HG03103 (cell line): ENCODE results near the gene EHD4.

Experiments used
- ATAC-seq: cut with Tn5 transposase; IDR thresholded peaks from one replicate; pipeline ENCODE4 v1.9.1; 2021; ENCODE audit warnings: low read depth; ENCODE audit not compliant: unreplicated experiment

The EHD4 gene

DNA sequence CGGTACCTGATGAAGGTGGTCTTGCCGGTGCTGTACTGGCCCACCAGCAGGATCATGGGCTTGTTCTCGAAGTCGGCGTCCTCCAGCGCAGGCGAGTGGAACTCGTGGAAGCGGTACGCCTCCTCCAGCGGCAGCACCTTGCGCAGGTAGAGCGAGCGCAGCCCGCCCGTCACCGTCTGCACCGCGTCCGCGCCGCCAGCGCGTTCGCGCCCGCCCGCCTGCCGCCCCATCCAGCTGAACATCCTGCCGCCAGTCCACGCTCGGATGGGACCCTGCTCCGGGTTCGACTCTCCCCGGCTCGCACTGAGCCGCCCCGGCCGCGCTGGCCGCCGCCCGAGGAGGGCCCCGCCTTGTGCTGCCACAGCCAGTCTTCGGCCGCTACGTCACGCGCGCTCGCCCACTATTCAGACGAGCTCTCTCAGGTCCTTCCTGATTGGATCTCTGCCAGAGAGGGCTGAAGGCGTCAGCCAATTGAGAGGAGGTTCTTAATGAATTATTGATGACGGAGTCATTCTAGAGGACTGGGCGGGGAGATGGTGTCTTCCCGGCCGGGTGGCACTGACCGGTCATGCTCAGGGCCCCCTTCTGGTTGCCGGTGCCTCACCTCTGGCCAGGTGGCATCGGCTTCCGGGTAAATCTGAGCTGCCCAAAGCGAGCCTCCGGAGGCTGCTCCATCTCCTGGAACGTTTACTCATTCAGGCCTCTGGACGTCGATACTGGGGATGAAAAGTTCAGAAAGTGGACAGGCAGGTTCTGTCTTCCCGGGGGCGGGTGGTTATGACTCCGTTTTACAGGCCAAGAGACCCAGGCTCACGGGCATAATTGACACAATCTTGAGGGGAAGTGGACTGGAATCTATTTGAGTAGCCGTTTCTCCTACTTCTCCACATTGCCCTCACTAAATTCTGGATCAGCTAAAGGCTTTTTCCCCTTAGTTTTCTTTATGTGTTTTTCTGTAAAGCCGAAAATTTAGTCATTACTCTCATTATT is at the start of gene EHD4:
EHD4 (minus strand) TSS at position 305 of the 990 bp plus-strand sequence; CDS start at position 242, 63 bp downstream.
- ATAC-seq = peak; percentile 62

DNA sequence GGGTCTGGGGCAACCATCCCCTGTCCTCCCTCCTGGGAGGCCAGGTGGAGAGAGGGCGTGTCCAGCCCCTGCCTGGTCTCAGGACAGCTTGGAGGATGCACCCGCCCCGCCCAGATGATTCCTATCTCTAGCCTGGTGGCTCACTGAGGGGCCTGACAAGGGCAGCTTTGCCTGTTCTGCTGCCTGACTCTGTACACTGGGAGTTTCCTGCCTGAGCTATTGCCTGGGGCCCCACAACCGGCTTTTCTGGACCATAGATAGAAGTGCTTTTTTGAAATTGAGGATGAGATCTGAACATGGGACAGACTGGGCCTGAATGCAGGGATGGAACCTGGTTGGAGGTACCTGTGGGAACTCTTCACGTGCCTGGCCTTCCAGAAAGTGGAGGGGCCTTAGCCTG is 49.2 kb upstream of the EHD4 start:
- ATAC-seq = no peak

DNA sequence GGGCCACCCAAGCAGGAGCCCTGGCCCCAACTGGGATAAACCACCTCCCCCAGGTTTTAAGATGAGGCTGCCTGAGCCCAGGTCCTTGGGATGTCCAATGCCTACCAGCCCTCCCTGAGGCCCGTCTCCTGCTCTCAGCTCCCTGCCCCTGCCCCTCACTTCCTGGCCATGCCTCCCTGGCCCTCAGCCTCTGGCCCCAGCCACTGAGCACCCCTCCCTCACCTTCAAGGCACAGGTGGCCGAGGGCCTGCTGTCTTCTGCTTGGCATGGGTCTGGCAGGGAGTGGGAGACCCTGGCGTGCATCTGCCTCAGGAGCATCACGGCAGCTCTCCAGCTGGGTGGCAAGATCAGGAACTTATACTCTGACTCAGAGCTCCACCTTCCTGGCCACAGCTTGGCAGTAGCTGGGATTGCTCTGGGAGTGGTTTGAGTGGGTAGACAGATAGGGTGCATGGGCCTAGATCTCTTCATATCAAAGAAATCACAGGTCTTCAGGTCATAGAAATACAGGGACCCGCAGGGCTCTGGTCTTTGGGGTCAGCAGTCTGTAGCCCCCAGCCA is 48.4 kb upstream of the EHD4 start, which contains the start of gene PLA2G4E:
PLA2G4E (minus strand) TSS at position 330 of the 561 bp plus-strand sequence; CDS start at position 318, 12 bp downstream.
- no peak for ATAC-seq

DNA sequence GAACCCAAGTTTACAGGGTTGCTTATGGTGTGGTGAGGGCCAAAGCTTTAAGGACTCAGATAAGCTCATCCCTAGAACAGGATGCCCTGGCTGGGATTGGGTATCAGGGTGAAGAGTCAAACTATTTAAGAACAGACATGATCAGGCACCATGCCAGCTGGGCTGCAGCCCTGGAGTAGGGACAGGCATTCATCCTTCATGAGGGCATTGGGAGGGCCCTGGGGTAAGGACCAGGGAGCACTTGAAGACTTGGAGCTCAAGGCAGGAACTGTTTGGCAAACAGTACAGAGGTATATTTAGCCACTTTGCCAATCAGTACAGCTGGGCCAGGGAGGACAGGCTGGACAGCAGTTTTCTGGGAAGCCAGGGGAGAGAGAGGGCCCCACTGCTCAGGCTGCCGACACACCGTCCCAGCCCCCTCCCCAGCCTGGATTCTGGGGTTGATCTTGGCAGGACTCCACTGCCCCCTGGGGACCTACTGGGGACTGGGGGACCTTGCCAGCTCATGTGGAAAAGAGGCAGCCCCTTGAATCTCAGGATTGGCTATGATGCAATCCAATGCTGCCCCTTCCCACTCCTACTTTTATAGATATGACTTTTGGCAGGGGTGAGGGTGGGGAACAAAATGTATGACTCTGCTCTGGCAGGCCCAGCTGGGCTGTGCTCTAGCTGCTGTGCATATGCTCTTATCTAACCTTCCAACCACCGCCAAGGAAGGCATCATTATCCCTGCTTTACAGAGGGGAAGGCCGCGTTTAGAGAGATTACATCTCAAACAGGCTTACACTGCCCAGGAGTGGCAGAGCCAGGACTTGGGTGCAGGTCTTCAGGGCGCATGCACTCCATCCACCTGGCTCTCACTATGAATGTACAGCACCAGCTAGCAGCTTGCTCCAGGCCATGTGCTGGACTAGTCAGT is 46.2 kb upstream of the EHD4 start:
- ATAC-seq = no peak

DNA sequence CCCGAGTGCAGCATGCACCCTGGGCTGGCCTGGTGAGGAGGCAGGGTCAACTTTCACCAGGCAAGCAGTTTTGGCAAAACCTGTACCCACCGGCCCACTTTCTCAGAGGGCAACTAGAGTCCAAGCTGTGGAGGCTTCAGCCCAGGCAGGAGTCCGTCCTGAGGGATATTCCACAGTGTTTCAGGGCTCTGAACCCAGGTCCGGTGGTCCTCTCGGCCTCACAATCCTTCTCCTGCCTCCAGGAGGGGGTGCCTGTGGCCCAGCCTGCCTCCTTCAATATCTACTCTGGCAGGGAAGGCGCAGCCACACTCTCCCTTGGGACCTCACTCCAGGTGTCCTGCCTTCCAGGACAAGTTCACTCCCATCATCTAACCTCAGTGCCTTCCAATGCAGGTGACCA is 44.6 kb upstream of the EHD4 start:
- ATAC-seq = no peak

DNA sequence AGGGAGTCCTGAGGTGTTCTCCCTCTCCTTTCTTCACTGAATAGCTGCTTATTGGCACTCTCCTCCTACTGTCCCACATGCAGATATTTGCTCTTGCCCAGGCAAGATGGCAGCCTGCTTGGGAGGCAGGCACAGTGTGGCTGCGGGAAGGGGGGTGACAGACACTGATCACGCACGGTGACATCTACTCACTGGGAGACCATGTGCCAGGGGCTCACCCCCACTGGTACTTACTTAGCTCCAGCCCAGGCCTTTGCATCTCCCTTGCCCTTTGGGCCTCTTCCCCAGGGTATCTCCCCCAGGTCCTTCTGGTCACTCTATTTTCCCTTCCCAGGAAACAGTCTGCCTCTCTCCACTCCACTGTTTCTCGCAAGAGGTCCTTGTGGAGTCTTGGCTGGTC is 42.0 kb upstream of the EHD4 start:
- no peak for ATAC-seq

DNA sequence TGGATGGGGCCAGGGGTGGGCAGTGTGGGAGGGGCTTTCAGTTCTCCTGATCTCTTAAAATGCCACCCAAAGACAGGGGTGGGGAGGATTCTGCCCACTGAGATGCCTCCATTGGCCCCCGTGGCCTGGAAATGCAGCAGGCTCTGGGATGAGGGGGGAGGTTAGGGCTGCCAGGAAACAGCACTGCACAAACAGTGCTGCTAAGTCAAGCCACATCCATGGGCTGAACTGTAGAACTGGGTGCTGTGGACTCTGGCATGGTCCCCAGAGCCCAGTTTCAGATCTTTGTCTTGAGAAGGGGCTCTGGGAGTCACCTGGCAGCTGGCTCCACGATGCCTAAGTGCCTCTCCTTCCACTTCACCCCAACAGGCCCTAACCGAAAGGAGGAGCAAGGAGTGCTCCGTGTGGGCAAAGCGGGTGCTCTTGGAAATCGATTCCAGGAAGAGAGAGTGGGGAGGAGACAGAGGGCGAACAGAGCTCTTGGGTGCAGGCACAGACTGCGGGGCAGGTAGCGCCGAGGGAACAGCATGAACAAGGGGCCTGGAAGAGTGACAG is 40.6 kb upstream of the EHD4 start:
- ATAC-seq = no peak

DNA sequence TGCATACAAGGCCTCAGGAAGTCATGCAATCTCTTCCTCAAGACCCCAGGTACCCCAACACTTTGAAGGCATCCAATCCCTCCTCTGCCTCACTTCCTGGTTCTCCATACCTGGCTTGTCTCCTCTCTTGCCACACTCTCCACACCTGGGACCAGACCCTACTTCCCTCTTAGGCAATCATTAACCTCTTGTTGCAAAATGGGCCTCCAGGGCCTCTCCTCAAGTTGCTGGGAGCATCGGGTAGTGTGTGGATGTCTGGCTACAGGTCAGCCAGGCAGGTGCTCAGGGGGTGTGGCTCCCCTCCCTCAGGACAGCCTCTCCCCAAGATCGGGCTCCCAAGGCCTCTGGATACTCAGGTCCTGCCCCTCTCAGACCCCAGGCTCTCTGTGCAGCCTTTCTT is 39.9 kb upstream of the EHD4 start:
- no peak for ATAC-seq

DNA sequence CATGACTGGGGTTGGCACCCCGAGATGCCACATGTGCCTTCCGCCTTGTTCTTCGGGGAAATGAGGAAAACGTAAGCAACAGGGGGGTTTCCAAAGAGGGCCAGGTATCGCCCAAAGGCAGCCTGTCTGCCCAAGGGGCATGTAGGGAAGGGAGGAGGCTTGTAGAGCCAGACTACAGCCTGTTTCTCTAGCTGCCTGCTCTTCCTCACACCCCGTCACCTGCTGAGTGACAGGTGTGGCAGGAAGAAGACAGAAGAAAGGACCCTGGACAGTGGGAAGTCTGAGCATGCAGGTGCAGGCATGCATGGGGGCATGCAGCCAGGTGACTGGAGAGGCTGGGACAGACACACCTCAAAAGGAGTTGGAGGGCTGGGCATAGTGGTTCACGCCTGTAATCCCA is 38.7 kb upstream of the EHD4 start:
- no peak for ATAC-seq

DNA sequence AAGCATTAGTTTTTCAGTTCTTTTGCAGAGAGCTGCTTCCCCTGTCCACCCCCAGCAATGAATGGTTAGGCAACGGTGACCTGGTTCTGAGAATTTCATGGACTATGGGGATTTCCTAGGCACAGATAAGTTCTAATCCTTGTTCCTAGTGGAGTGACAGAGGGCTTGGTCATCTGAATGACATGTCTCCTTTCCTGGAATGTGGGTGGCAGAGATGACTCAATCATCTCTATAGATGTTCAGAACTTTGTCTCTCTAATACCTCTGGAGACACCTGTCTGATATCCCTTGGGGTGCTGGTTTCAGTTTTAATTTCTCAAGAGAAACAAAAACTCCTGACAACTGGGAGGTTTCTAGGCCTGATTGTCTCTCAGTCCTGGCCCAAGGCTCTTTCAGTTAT is 38.1 kb upstream of the EHD4 start:
- ATAC-seq = no peak

DNA sequence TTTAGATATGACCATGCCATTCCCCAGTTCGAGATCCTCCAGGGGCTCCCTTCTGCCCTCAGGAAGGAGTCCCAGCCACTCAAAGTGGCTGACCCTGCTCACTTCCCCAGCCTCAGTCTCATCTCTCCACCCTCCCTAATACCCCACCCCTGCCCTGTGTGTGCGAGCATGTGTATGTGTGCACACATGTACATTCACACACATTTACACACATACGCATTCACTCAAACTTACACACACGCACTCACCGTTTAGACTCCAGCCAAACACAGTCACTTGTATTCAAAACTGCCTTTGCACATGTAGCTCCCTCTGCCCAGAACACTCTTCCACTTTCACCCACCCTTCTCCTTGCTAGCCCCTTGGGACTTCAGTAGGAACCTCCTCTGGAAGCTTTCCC is 37.1 kb upstream of the EHD4 start:
- ATAC-seq = no peak

DNA sequence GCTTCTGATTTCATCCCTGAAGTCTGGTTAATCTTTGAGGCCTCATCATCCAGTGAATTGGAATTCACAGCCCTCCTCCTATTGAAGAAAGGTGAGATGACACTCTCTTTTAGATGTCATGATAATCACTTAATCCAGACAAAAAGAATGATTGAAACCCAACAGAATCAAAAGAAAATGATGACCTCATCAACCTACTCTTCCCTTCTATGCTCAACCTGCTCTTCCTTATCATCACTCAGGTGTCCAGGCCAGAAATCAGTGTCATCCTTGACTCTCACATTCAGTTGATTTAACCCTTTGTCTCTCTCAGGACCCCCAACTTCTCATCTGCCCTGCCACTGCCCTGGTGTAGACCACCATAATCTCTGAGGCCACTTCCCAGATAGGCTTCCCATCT is 36.7 kb upstream of the EHD4 start:
- no peak for ATAC-seq

DNA sequence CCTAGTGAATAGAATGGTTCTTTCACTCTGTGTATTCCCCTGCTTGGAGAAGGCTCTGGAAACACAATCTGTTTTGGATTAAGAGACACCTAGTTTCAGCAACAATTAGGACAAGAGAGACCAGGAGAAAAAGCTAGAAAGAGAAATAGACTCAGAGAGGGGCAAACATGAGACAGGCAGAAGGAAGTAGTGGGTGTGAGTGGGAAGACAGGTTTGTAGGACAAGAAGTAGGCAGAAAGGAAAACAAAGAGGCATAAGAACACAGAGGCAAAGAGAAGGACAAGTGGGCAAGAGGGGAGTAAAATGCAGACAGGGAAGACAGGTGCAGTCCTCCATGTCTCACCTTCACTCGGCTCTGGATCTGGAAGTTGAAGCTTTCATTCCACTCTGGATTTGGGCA is 35.0 kb upstream of the EHD4 start:
- no peak for ATAC-seq

DNA sequence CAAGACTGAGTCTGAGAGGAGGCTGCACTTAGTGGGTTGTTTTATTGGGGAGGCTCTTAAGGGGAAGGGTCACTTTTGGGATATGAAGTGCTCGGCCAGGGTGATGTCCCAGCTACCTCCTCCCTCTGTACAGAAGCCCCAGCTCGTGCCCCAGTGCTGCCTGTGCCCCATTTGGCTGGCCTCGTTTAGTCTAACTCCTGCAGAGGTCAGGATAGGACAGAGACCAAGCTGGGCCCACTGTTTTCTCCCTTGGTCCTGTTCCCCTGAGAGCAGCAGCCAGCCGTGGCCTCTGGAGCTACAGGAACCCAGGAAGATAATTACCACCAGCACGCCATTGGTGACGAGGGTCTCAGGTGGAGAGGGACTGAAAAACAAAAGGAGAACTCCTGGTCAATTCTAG is 30.0 kb upstream of the EHD4 start:
- no peak for ATAC-seq

DNA sequence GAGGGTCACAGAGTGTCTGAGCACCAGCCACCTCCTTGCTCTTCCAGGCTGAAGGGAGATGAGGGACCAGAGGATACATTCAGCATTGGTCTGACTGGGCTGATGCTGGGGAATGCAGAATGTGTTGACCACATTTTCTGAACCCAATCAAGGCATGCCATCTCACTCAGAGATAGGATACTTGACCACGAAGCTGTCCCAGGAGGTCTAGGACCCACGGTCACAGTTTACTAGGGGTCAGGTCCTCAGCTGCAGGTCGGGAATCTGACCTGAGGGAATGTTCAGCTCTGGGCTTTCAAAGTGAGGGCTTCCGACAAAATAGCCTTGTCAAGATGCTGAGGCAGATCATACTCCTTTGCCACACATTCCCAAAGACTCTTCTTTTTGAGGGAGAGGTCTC is 28.9 kb upstream of the EHD4 start:
- no peak for ATAC-seq

DNA sequence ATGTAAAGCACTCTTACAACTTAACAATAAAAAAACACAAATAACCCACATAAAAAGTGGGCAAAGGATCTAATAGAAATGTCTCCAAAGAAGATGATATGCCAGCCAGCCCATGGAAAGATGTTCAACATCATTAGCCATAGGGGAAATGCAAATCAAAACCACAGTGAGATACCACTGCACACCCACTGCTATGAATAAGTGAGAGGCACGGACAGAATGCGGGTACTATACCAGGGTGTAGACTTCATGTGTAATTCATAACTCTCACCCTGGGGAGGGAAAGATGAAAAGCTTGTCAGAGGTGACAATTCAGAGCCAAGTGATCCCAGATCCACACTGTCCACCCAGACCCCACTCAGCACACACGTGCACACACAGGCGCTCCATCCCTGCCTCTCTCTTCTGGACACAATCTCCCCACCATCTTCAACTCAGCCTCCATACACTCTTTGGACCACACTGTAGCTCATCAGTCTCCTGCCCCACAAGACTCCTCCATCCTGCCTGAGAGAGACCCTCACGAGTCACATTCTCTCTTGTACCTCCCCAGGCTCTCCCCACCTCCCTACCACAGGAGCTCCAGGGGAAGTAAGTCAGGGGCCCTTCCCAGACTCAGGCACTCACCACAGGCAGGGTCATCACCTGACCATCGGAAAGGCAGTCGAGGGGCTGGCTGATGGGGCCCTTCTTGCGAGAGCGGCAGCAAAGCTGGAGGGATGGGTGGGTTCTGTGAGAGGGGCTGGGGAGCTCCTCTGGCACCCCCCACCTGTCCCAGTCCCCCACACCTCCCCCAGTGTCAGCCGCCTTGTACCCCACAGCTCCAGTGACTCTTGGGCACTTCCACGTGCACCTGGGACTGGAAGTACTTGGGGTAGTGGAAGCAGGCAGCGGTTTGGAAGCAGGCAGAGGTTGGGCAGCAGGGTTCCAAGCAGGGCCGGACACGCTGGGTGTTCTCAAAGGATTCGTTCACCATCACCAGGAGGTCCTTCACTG is 27.2 kb upstream of the EHD4 start:
- ATAC-seq = no peak

DNA sequence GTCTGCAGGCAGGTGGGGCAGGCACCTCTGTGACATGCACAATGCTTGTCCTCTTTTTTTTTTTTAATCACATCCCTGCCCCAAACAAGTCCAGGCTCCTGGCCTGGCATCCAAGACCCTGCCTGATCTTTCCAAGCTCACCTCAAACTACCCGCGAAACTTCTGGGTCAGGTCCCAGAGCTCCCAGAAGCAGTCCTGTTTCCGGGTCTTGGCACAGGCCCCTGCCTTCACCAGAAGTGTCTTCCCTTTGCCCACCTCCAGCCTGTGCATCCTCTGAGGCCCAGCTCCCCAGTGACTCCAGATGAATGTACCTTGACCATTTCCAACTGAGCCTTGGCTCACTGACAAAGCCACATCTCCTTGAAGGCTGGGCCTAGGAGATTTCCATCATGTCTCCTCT is 25.5 kb upstream of the EHD4 start:
- ATAC-seq = no peak

DNA sequence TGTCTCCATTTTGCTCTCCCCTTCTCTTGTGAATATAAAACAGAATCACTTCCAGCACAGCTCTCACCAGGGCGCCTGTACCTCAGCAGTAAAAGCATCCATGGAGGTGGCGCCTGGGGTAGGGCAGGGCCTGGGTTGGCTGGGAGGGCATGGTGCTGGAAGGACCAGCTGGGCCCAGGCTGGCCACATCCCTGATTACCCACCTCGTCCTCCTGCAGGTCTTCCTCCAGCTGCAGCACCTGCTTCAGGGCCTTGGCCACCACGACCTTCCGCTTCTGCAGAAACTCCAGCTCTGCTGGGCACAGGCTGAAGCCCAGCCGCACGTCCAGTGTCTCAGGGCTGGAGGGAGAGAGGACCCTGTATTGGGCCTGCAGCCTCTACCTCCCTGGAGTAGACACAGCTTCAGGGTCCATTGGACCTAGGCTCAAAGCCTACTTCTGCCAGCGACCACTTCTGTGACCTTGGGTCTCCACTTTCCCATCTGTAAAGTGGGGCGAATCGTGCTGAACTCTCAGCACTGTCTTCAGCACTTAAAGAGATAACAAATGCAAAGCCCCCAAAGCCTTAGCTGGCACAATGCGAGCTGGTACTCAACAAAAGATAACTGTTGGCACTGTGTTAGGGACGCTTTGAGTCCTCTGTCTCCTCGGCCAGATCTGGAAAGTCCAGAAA is 24.7 kb upstream of the EHD4 start:
- ATAC-seq = no peak

DNA sequence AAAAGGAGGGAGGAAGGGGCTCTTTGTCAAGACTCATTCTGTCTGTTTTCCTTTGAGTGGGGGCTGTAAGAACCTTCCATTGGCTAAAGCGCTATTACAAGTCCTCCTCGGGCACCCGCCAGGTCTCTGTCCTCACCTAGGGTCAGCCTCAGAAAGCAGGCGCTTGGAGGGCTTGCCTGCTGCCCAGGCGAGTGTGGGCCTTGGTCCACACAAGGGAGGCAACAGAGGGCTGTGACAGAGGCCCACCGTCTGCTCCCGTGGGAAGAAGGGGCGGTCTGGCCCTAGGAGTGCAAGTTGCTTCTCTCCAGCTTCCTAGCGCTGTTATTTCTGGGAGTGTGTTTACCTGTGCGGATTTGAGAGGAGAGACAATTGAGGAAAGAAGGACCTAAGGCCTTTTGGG is 24.0 kb upstream of the EHD4 start:
- ATAC-seq = no peak
